HG02840 (cell line): ENCODE results near the gene AKAP8L.
"Not testable (repeated sequence)": the region's sequence is repeated elsewhere in the genome, so short reads cannot be mapped to it uniquely, and the experiment has no call there.

Source experiments
- ATAC-seq: cut with Tn5 transposase; IDR thresholded peaks from one replicate; pipeline ENCODE4 v1.9.1; 2021; ENCODE audit warnings: mild to moderate bottlenecking, moderate library complexity, moderate number of reproducible peaks; ENCODE audit not compliant: unreplicated experiment, low FRiP score

The AKAP8L gene

DNA sequence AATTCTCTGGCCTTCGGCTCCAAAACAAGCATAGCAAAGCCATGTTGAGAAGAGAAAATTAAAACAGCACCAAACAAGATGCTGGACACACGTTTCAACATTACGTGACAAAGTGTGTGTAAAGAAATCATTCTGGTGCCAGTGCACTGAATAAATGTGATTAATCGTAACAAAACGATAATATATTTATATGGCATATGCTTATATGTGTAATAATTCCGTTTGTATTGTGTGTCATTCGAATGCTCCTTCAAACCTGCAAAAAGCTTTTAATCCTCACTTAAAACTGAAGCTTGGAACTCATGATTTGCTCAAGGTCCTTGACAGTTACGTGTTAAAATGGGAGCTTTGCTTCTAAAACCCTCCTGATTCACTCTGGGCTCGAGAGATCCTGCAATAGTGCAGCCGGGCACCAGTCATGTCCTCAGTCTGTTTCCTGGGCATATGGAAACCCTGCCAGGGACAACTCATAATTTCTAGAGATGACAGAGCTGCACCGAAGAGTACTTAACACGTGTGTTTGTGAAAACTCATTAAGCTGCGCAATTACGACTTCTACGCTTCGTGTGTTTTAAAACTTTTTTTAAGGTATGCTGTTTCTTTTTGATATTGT lies 731 bp upstream of the AKAP8L start:
- no peak for ATAC-seq

DNA sequence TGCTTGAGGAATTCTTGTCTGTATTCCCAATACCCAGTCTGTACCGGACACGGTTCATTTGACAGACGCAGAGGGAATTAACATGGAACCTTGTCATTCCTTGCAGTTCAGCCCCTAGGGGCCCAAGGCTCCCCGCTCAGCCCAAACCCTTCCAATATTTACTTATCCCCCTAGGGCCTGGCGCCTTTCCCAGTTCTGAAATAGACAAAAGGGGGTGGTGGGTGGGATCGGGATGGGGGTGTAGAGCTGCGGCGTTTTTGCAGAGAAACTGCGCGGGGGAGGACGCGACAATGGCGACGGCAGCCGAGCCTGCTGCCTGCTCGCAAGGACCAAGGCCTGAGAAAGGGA lies 583 bp downstream of the AKAP8L start:
- ATAC-seq, result no peak

DNA sequence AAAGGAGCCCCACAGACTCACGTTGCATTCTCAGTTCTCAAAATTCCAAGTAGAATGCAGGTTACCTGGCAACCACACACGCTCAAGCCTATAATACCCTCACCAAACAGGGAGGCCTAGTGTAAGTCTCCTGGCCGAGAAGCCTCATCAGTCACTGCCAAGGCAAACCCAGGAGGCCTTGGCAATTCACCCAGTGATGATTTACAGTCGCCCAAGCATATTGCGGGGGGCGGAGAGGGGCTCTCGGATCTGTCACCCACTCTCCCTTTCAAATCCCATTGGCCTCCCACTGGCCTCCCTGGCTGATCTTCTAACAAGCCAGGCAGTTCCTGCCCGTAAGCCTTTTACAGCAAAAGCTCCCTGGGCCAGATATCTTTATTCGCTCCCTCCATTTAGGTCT lies 1.1 kb downstream of the AKAP8L start:
- ATAC-seq, result no peak

DNA sequence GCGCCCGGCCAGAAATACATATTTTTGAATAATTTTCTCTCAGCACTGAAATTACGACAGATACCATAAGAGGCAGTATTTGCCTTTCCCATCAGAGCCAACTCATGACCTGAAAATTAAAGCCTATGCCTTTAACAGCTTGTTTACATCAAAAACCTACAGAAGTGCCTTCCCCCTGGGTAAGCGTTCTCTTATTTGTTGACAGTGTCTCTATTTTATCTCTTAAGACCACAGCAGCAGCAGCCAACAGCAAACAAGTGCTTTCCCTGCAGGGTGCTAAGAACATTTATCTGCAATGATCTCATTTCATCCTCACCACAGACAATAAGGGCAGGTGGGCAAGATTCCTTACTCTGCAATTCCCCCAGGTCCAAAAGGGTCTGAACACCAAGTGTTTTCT lies 6.0 kb downstream of the AKAP8L start:
- ATAC-seq, result no peak

DNA sequence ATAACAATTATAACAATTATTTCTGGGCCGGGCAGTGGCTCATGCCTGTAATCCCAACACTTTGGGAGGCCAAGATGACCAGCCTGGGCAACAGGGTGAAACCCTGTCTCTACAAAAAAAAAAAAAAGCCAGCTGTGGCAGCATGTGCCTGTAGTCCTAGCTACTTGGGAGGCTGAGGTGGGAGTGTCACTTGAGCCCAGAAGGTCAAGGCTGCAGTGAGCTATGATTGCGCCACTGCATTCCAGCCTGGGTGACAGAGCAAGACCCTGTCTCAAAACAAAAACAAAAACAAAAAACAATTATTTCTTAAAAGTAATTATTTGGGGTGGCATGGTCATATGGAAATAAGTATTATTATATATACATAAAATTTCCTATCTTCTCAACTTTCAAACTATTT lies 7.4 kb downstream of the AKAP8L start:
- not testable (repeated sequence) for ATAC-seq

DNA sequence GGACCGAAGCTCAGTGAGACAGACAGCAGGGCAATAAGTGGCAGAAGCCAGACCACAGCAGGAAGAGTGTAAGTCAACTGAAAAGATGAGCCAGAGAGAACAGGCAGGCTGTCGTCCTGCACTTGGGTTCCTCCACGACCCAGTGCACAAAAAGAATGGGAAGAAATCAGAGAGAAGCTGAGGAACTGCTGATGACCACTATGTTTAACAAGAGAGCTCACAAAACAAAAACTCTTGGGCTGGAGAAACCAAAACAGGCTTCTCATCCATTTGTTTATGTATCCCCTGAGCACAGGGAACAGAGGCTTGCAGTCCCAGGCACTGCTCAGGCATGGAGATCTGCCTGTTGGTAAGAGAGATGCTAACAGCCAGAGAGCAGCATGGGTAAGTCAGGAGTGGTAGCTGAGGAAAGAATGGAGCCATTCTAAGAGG lies 14.0 kb downstream of the AKAP8L start:
- no peak for ATAC-seq

DNA sequence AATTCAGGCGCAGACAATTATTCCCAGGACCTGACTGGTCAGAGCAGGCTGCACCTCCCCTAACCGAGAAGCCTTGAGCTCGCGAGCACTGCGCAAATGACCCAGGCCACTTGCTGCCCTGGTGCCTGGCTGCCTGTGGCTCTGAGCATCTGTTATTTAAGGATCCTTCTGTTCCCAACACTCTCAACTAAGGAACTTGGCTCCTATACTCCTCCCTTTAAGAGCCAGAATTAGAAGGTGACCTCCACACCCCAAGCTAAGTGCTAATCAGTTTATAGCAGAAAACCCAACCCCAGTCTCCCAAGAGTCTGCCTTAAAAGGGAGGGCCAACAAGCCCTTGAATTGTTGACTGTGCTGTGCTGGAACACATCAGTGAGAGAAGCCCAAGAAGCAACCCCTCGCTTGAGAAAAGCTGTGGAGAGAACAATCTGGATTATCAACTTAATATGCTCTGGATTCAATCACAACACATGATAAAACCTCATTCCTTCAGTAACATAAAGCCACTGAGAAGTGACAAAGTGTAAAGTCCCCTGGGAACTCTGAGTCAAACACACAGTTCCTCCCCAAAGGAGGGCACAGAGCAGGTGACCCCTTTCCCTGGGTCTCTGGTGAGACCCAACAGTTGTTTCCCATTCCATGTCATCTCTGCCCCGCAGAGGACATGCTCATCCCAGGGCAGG lies 14.6 kb downstream of the AKAP8L start:
- no peak for ATAC-seq

DNA sequence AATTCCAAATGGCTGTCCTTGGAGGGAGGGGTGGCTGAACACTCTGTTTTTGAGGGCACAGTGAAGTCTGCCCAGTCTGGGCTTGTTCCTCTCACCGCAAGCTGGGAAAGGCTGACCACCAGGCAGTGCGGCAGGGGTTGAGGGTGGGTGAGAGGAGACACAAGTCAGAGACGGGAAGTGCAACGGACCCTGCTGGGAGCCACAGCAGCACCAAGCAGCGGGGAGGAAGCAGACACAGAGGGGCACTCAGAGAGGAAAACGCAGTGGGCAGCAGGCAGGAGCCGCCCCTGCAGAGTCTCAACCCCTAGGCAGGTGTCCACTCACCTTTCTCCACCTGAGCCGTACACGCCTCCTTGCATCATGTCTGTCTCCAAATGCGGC lies 15.6 kb downstream of the AKAP8L start:
- ATAC-seq, result no peak

DNA sequence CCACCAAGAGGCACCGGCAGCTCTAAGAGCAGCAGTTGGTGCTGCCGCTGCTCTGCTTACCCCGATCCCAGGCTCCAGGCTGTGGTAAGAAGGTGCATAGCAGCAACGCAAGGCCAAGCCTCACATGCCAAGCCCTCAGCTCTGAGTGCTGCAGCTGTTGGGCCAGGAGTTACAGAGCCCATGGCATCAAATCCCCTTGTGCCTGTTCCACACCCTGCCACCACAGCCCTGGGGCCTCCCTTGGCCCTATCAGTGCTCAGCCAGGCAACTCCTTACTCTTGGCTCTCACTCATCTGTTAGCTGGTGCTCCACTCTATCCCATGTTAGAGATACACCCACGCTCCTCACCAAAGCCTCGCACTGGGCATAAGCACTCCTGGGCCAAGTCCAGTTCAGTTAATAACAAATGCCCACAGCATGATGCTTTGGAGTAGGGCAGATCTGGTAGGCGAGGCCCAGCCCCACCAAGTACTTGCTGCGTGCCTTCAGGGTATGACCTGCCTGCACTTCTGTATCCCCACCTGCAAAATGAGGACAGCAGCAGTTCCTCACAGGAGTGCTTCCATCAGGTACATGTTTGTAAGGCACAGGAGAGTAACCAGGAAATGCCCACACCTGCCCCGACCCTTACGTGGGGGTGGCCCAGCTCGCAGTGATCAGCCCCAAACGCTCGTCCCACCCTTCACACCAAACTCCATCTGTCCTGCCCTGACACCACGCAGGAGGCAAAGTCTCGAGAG lies 16.2 kb downstream of the AKAP8L start:
- ATAC-seq, result no peak

DNA sequence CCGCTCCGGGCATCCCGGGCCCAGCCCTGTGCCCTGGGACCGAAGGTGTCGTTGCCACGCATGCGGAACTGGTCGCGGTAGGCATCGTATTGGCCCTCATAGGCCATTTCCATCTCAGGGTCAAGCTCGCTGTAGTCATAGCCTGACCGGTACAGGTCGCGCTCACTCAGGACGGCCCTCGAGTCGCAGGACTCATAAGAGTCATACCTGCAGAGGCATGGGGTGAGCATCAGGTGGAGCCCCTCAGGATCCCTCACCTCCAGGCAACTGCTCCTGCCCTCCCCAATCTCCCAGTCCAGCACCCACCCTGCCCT lies 17.4 kb downstream of the AKAP8L start:
- ATAC-seq, result no peak

DNA sequence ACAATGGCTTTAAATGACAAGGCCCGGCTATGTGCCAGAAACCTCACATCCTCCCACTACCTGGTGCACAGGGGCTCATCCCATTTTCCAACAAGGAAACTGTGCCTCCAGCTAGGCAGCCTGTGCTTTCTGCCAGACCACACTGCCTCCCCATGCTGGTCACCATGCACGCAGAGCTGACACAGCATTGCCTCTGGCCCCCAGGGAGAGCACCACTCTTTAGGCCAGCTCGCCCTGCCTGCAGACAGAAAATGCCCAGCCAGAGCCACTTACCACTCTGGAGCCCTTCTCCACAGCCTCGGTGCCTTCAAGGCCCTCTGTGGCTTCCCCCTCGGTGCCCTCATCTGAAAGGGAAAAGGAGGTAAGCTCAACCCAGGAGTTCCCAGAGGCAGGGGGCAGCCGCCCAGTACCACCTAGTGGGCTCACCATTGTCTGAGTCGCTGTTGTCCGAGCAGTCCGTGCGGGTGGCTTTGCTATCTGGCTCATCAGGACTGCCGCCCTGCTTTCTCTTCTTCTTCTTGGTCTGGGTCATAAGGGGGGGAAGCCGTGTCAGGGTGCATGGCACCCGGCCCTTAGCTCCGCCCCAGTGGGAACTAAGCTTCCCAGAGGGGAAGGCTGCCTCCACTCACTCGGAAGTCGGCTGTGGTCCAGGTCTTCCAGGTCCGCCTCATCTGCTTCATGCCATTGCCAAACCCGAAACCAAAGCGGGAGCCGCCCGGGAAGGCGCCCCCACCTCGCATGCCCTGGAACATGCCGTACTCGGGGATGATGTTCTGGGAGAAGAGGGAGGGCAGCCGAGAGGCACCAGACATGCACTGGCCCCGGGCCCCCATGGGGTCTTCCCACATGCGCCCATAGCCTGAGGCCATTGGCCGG lies 18.0 kb downstream of the AKAP8L start:
- ATAC-seq, result no peak

DNA sequence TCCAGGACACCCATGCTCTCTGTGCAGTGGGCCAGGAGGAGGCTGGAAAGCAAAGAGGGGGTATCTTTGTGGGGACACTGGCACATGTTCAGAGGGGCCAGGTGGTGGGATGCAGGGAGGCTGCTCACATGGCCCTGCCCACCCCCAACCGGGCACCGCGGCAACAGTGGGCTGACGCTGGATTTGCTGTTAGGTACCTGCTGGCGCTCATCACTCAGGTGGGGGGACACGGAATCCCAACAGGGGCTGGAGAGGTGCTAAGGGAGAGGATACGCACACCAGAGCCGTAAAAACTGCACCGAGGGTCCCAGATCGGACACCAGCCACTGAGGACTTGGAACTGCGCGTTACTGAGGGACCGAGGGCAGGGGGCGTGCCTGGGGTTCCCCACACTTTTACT lies 19.2 kb downstream of the AKAP8L start:
- no peak for ATAC-seq

DNA sequence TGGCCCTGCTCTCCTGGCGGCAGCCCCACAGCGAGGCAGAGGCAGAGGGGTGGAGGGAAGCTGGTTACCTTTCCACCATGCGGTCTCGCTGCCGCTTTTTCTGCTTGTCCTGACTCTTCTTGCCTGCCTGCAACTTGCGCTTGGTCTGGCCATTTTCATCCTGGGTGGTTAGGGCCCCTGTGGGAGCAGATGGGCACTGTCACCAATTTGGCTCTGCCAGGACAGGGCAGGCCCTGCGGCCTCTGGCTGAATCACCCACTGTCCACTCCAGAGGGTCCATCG lies 19.6 kb downstream of the AKAP8L start:
- no peak for ATAC-seq

DNA sequence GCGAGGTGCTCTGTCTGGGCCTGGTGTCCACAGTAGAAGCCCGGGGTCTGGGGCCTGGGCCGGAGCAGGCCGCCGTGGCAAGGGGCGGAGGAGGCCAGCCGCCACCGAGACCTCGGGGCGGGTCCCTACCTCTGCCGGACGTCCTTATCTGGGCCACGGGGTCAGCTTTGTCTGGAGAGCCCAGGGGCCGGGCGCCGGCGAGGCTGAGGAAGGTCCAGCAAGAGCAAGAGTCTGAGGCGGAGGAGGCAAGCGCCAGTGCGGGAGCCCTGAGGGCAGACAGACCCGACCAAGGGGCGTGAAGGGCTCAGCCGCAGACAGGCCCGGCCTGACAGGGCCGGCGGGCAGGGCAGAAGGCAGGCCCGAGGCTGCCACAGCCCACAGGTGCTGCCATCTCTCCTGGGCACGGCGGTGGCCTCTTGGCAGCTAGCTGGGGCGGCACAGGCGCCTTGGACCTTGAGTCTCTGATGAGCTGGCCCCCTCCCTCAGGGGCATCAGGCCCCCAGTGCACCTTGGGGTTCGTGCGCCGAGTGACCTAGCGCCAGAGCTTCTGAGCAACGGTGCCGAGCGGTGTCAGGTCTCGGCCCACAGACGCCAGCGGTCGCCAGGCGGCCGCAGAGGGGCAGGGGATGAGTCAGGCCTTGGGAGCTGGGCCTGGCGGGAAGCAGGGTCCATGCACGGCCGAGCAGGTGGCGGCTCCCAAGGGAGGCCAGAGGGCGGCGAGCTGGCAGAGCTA lies 20.1 kb downstream of the AKAP8L start:
- ATAC-seq, result no peak

DNA sequence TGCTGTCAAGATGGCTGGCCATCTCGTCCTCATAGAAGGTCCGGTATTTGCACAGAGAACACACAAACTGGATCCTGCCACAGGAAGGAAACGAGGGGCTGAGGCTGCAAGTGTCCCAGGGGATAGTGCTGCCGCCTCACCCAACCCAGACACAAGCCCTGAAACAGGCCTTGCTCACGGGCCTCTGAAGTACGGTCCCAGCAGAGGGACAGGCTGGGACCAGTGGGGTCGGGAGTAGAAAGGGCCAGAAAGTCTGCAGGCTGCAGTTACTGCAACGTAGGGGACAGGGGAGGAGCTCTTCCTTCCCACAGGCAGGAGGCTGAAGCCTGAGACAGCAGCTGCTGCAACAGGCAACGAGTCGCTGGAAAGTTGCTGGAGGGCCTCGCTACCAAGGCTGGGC lies 21.0 kb downstream of the AKAP8L start:
- ATAC-seq, result no peak

DNA sequence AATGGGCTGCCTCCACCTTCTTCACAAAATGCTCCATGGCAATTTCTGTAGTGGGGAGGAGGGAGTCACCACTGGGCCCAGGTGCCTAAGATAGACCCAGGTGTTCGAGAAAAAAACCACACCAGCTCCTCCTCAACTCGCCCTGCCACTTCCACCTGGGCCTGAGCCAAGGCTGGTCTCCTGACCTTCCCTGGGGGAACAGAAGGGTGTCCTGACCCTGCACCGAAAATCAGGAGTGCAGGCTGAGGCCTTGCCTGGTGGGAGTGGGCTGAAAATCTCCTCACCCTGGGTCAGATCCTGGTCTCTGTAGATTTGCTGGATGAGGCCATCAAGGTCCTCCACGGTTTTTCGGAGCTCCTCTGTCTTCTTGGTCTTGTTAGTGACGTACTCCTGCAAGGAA lies 21.6 kb downstream of the AKAP8L start:
- no peak for ATAC-seq

DNA sequence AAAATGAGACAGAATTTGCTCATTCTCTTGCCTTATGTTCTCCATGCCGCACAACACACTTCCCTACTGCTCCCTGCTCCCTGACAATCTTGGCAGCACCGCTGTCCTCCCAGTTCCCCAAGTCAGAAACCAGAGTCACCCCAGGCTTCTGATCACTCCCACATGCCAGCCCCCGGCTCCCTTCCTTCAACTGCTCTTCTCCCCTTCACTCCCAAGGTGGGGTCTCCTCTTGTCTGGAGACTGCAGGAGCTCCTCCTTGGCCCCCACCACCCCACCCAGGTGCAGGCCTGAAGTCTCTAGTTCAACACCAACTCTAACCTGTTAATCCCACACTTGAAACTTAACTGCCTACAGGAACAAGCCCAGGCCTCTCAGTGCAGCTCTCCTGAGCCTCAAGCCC lies 22.4 kb downstream of the AKAP8L start:
- ATAC-seq, result no peak

DNA sequence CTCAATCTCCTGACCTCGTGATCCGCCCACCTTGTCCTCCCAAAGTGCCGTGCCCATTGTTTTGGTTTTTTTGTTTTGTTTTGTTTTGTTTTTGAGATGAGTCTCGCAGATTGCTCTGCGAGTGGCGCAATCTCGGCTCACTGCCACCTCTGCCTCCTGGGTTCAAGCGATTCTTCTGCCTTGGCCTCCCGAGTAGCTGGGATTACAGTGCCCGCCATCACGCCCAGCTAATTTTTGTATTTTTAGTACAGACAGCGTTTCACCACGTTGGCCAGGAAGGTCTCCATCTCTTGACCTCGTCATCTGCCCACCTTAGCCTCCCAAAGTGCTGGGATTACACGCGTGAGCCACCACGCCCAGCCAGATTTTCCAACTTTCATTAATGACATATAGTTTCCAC lies 23.5 kb downstream of the AKAP8L start:
- not testable (repeated sequence) for ATAC-seq

DNA sequence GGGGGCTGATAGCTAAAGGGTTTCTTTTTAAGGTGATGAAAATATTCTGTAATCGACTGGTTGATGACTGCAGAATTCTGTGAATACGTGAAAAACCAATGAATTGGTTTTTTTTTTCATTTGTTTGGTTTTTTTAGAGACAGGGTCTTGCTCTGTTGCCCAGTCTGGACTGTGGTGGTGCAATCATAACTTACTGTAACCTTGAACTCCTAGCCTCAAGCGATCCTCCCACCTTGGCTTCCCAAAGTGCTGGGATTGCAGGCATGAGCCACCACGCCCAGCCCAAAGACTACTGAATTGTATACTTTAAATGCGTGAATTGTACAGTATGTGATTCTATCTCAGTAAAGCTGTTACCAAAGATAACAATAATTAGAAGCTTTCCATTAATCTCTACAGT lies 24.4 kb downstream of the AKAP8L start:
- ATAC-seq, result no peak

DNA sequence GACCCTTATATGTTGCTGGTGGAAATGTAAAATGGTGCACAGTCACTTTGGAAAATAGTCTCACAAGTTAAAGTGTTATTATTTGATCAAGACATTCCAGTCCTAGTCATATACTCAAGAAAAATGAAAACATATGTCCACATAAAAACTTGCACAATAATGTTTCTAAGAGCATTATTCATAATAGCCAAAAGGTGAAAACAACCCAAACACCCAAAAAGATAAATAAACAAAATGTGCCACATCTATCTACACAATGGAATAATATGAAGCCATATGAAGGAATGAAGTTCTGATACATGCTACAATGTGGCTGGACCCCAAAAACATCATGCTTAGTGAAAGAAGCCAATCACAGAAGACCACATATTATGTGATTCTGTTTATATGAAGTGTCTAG lies 24.8 kb downstream of the AKAP8L start:
- ATAC-seq, result no peak

DNA sequence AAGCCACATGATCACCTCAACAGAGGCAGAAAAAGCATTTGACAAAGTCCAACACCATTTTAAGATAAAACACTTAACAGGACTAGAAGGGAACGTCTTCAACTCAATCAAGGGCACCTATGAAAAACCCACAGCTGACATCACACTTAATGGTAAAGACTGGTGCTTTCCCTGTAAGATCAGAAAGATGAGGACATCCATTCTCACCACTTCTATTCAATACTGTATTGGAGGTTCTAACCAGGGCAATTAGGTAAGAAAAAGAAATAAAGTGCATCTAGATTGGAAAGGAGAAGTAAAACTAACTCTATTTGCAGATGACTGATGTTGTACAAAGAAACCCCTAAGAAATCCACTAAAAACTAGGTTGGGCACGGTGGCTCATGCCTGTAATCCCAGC lies 28.0 kb downstream of the AKAP8L start:
- no peak for ATAC-seq
